HepG2 (cell line): ENCODE data around the gene NOL4L. TPM values are rescaled to one million over a fixed set of nuclear protein-coding genes. Genes with fewer than 3 reads are reported as not detected.

Experiments used
- CHD4 ChIP-seq: fragments of 200-600 bp; sonication (generic); IDR thresholded peaks from 2 replicates; pipeline ENCODE4 v1.7.0; 2017; ENCODE audit warnings: mild to moderate bottlenecking, low read length, borderline replicate concordance
- FLYWCH1 ChIP-seq: sonication (generic); formaldehyde crosslinking; IDR thresholded peaks from 2 replicates; pipeline ENCODE4 v1.8.1; 2023; ENCODE audit warnings: mild to moderate bottlenecking, missing genetic modification reagents
- FOSL2 ChIP-seq: sonication (generic); formaldehyde crosslinking; IDR thresholded peaks from 2 replicates; pipeline ENCODE4 v1.4.0; 2020; ENCODE audit warnings: missing genetic modification reagents
- GPN1 ChIP-seq: sonication (generic); formaldehyde crosslinking; IDR thresholded peaks from 2 replicates; pipeline ENCODE4 v1.5.1; 2020; ENCODE audit warnings: missing genetic modification reagents, borderline replicate concordance
- HNRNPL ChIP-seq: fragments of 200-400 bp; formaldehyde crosslinking; IDR thresholded peaks from 2 replicates; pipeline ENCODE4 v1.6.1; 2017; ENCODE audit warnings: mild to moderate bottlenecking, low read depth, low read length
- MAFG ChIP-seq: sonication (generic); formaldehyde crosslinking; IDR thresholded peaks from 2 replicates; pipeline ENCODE4 v1.5.1; 2020; ENCODE audit warnings: mild to moderate bottlenecking, missing genetic modification reagents
- SNAI1 ChIP-seq: sonication (generic); formaldehyde crosslinking; IDR thresholded peaks from 2 replicates; pipeline ENCODE4 v1.5.0; 2020; ENCODE audit warnings: mild to moderate bottlenecking, missing genetic modification reagents, borderline replicate concordance
- THAP11 ChIP-seq: IDR thresholded peaks from 2 replicates; pipeline ENCODE4 v1.6.1; 2016; ENCODE audit warnings: missing biosample characterization, missing genetic modification reagents
- ZIK1 ChIP-seq: sonication (generic); formaldehyde crosslinking; IDR thresholded peaks from 2 replicates; pipeline ENCODE4 v1.5.0; 2020; ENCODE audit warnings: mild to moderate bottlenecking, low read depth, missing genetic modification reagents, borderline replicate concordance
- ZNF263 ChIP-seq: sonication (generic); formaldehyde crosslinking; IDR thresholded peaks from 2 replicates; pipeline ENCODE4 v1.4.0; 2020; ENCODE audit warnings: missing genetic modification reagents
- ZNF296 ChIP-seq: sonication (generic); formaldehyde crosslinking; conservative IDR thresholded peaks from 2 replicates; pipeline ENCODE4 v1.5.0; 2020; ENCODE audit warnings: mild to moderate bottlenecking, missing genetic modification reagents
- ZNF431 ChIP-seq: sonication (generic); formaldehyde crosslinking; IDR thresholded peaks from 2 replicates; pipeline ENCODE4 v1.9.0; 2022; ENCODE audit warnings: missing genetic modification reagents, low read depth, mild to moderate bottlenecking, borderline replicate concordance
- ZNF598 ChIP-seq: sonication (generic); formaldehyde crosslinking; IDR thresholded peaks from 2 replicates; pipeline ENCODE4 v1.5.1; 2020; ENCODE audit warnings: mild to moderate bottlenecking, missing genetic modification reagents, borderline replicate concordance
- ZNF75D ChIP-seq: sonication (generic); formaldehyde crosslinking; IDR thresholded peaks from 2 replicates; pipeline ENCODE4 v1.8.1; 2023; ENCODE audit warnings: missing genetic modification reagents, mild to moderate bottlenecking, borderline replicate concordance
- ZNF768 ChIP-seq: sonication (generic); formaldehyde crosslinking; IDR thresholded peaks from 2 replicates; pipeline ENCODE4 v1.4.0; 2020; ENCODE audit warnings: missing genetic modification reagents
- ZNF83 ChIP-seq: sonication (generic); formaldehyde crosslinking; IDR thresholded peaks from 2 replicates; pipeline ENCODE4 v1.4.0; 2020; ENCODE audit warnings: missing genetic modification reagents, mild to moderate bottlenecking, borderline replicate concordance
- polyA plus RNA-seq, 8 experiments: library from polyadenylated mRNA; depleted of rRNA in 3 of 8; stranded (reverse) in 7 of 8; unstranded in 1 of 8; fragments of >200 nt; fragmentation: Illumina TruSeq in 4 of 8; extraction: Trizol in 4 of 8; gene quantifications; 2 replicates each; pipeline versions ENCODE4 v1.2.1 to v1.2.3, GENCODE V29; 2011 to 2016; ENCODE audit warnings: low read depth in 4 of 8, missing spikeins in 1 of 8, mixed read lengths in 1 of 8; ENCODE audit not compliant: insufficient read depth in 1 of 8
- total RNA-seq, 5 experiments: library from RNA; depleted of rRNA; stranded (reverse); fragments of >200 nt; fragmentation: Illumina TruSeq; extraction: Trizol; gene quantifications; 2 replicates each; pipeline ENCODE4 v1.2.3, GENCODE V29; 2016; ENCODE audit warnings: low read depth in 1 of 5
- TF ChIP-seq, protein P1 (sequence below): sonication (generic); formaldehyde crosslinking; conservative IDR thresholded peaks from 2 replicates; pipeline ENCODE4 v1.4.0; 2020; ENCODE audit warnings: missing genetic modification reagents
- TF ChIP-seq, protein P2 (sequence below): sonication (generic); formaldehyde crosslinking; IDR thresholded peaks from 2 replicates; pipeline ENCODE4 v1.8.0; 2023; ENCODE audit warnings: mild to moderate bottlenecking, missing genetic modification reagents
- TF ChIP-seq, protein P3 (sequence below), 2 experiments: sonication (generic) in 1 of 2; formaldehyde crosslinking in 1 of 2; IDR thresholded peaks; 2 replicates each; pipeline versions ENCODE4 v1.4.0 to v1.6.1; 2018 to 2020; ENCODE audit warnings: missing genetic modification reagents in 2 of 2, borderline replicate concordance in 1 of 2, low read depth in 1 of 2, mild to moderate bottlenecking in 1 of 2, missing biosample characterization in 1 of 2
- TF ChIP-seq, protein P4 (sequence below): sonication (generic); formaldehyde crosslinking; IDR thresholded peaks from 2 replicates; pipeline ENCODE4 v1.4.0; 2020; ENCODE audit warnings: mild to moderate bottlenecking, low read depth, missing genetic modification reagents
- TF ChIP-seq, protein P5 (sequence below): IDR thresholded peaks from 2 replicates; pipeline ENCODE4 v1.6.1; 2016; ENCODE audit warnings: mild to moderate bottlenecking, missing biosample characterization, missing genetic modification reagents

NOL4L gene
- total and polyA plus RNA-seq, 2 of the 13 experiments (the other 11 are each of a cell fraction or from before 2014, with no cell fraction given), result 16.6 to 35.4 TPM

DNA sequence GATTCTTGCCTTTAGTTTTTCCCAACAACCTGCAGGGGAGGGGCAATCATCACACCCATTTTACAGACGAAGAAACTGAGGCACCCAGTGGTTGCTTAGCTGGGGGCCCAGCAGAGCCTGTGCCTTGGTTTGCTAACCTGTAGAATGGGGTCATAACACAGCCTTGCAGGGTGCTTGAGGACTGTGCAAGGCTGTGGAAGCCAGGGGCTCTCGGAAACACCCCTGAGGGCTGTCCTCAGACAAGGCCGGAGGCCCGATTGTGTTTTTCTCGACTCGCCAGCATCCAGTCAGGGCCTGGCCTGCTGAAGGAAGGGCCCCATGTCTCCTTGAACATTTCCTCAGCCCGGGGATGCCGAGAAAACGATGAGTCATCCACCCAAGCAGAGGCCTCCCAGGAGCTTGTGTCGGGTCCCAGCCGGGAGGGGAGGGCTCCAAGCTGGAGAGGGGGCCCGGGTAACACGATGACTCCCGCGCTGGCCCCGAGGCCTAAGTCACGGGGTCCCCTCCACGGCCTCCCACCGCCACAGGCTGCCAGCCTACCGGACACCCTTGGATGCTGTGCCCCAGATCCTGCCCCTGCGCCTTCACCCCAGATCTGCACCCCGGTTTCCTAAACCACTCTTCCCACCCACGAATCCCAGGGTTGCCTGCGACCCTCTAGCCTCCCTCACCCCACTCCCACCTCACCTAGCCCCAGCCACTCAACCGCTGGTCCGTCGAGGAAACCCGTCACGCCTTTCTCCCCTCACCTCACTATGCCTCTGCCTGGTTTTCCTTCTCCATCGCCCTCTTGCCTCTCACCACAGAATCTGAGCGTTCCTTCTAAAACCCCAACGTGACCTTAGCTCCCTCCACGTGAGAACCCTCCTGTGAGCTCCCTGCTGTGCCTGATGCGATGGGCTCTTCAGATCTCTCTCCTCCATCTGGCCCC lies 10.6 kb downstream of the NOL4L start (continued):
- TF ChIP-seq SNAI1 (CRISPR knock-in tag) (no peak), ZNF263 (0 out of 2 replicates have a peak, but pooled peaks have one; percentile 23), HNRNPL (no peak), ZNF431 (no peak), ZNF598 (CRISPR knock-in tag) (no peak), GPN1 (no peak), ZNF296 (CRISPR knock-in tag) (no peak), ZIK1 (CRISPR knock-in tag) (no peak), THAP11 (no peak), ZNF75D (CRISPR knock-in tag) (no peak), FLYWCH1 (CRISPR knock-in tag) (no peak), MAFG (peak; percentile 48; the same call in 1 of the 2 replicates), CHD4 (peak; percentile 87; the same call in 1 of the 2 replicates), ZNF83 (CRISPR knock-in tag) (no peak), ZNF768 (peak; percentile 14), FOSL2 (peak; percentile 78)
- TF ChIP-seq, protein P1, sequence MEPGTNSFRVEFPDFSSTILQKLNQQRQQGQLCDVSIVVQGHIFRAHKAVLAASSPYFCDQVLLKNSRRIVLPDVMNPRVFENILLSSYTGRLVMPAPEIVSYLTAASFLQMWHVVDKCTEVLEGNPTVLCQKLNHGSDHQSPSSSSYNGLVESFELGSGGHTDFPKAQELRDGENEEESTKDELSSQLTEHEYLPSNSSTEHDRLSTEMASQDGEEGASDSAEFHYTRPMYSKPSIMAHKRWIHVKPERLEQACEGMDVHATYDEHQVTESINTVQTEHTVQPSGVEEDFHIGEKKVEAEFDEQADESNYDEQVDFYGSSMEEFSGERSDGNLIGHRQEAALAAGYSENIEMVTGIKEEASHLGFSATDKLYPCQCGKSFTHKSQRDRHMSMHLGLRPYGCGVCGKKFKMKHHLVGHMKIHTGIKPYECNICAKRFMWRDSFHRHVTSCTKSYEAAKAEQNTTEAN (CRISPR knock-in tag), result no peak
- TF ChIP-seq, protein P2, sequence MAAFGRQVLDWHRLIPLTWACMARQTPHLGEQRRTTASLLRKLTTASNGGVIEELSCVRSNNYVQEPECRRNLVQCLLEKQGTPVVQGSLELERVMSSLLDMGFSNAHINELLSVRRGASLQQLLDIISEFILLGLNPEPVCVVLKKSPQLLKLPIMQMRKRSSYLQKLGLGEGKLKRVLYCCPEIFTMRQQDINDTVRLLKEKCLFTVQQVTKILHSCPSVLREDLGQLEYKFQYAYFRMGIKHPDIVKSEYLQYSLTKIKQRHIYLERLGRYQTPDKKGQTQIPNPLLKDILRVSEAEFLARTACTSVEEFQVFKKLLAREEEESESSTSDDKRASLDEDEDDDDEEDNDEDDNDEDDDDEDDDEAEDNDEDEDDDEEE (CRISPR knock-in tag), result no peak
- TF ChIP-seq, protein P3, sequence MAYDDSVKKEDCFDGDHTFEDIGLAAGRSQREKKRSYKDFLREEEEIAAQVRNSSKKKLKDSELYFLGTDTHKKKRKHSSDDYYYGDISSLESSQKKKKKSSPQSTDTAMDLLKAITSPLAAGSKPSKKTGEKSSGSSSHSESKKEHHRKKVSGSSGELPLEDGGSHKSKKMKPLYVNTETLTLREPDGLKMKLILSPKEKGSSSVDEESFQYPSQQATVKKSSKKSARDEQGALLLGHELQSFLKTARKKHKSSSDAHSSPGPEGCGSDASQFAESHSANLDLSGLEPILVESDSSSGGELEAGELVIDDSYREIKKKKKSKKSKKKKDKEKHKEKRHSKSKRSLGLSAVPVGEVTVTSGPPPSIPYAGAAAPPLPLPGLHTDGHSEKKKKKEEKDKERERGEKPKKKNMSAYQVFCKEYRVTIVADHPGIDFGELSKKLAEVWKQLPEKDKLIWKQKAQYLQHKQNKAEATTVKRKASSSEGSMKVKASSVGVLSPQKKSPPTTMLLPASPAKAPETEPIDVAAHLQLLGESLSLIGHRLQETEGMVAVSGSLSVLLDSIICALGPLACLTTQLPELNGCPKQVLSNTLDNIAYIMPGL (CRISPR knock-in tag; IDR thresholded peaks at IDR 0.05; ENCODE audit: borderline replicate concordance in 1 of 2, low read depth in 1 of 2), result no peak
- TF ChIP-seq, protein P4, sequence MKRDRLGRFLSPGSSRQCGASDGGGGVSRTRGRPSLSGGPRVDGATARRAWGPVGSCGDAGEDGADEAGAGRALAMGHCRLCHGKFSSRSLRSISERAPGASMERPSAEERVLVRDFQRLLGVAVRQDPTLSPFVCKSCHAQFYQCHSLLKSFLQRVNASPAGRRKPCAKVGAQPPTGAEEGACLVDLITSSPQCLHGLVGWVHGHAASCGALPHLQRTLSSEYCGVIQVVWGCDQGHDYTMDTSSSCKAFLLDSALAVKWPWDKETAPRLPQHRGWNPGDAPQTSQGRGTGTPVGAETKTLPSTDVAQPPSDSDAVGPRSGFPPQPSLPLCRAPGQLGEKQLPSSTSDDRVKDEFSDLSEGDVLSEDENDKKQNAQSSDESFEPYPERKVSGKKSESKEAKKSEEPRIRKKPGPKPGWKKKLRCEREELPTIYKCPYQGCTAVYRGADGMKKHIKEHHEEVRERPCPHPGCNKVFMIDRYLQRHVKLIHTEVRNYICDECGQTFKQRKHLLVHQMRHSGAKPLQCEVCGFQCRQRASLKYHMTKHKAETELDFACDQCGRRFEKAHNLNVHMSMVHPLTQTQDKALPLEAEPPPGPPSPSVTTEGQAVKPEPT (CRISPR knock-in tag), result no peak
- TF ChIP-seq, protein P5, sequence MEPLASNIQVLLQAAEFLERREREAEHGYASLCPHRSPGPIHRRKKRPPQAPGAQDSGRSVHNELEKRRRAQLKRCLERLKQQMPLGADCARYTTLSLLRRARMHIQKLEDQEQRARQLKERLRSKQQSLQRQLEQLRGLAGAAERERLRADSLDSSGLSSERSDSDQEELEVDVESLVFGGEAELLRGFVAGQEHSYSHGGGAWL, result peak; percentile 11; the same call in 1 of the 2 replicates
